Endothelial cell of umbilical vein (primary cell): Measurements from ENCODE around the gene SDHC. TPM values are rescaled to one million over a fixed set of nuclear protein-coding genes. Genes with fewer than 3 reads are reported as not detected.
"Not testable (repeated sequence)": the region's sequence is repeated elsewhere in the genome, so short reads cannot be mapped to it uniquely, and the experiment has no call there.

Experiments used
- BruUV-seq: library from RNA; stranded (reverse); fragments of 400-500 nt; replicated peaks from 2 replicates; lab custom pipeline; 2021; lab: Mats Ljungman, UMichigan
- CTCF ChIA-PET: fragments of 300-600, 350-600 bp; sonication (Branson Sonifier 250); formaldehyde crosslinking; loops from one replicate; lab custom pipeline; 2021; ENCODE audit warnings: antibody characterized with exemption, inconsistent platforms; lab: Charles Lee
- POLR2A ChIA-PET: fragments of 300-600, 350-600 bp; sonication (Branson Sonifier 250); formaldehyde crosslinking; loops from one replicate; lab custom pipeline; 2021; ENCODE audit warnings: antibody characterized with exemption, inconsistent platforms; lab: Charles Lee
- DNase-seq: peaks from one replicate; pipeline ENCODE4 v3.0.0-alpha.2; 2011; ENCODE audit warnings: low read depth, low spot score
- FAIRE-seq: peaks from 2 replicates; lab custom pipeline; 2011; peaks lifted over from hg19 to GRCh38; lab: Jason Lieb, UNC
- H2AFZ ChIP-seq: 2 replicates; pipeline ENCODE4 v1.6.0; 2012; ENCODE audit warnings: low read depth, low read length, control low read depth, inconsistent platforms
- H3K27ac ChIP-seq: 2 replicates; pipeline ENCODE4 v1.5.1; 2011; ENCODE audit warnings: low read depth, mild to moderate bottlenecking, control low read depth, low read length, moderate library complexity; ENCODE audit not compliant: insufficient read depth
- H3K27me3 ChIP-seq, 2 experiments: 2 replicates each; pipeline versions ENCODE4 v1.6.0 to v1.6.1; 2011; ENCODE audit warnings: low read length in 2 of 2, mixed read lengths in 1 of 2; ENCODE audit not compliant: control insufficient read depth in 2 of 2, insufficient read depth in 2 of 2
- H3K36me3 ChIP-seq, 2 experiments: 2 replicates in 1 of 2; 3 replicates in 1 of 2; pipeline ENCODE4 v1.5.1; 2011; ENCODE audit warnings: low read length in 2 of 2, mild to moderate bottlenecking in 1 of 2, moderate library complexity in 1 of 2; ENCODE audit not compliant: control insufficient read depth in 2 of 2, insufficient read depth in 2 of 2; ENCODE audit errors: extremely low read depth in 1 of 2
- H3K4me1 ChIP-seq: 3 replicates; pipeline ENCODE4 v1.5.1; 2011; ENCODE audit warnings: mild to moderate bottlenecking, low read length; ENCODE audit not compliant: control insufficient read depth, insufficient read depth; ENCODE audit errors: extremely low read depth
- H3K4me2 ChIP-seq: 2 replicates; pipeline ENCODE4 v1.6.1; 2011; ENCODE audit warnings: low read length, control low read depth, mixed read lengths; ENCODE audit not compliant: insufficient read depth
- H3K4me3 ChIP-seq, 3 experiments: fragments of 200-600 bp in 1 of 3; sonication (generic), shearing (Covaris generic) in 1 of 3; replicated peaks in 1 of 3; 2 replicates each; pipeline ENCODE4 v1.5.1; 2011 to 2016; ENCODE audit warnings: control low read depth in 3 of 3, low read length in 3 of 3, mild to moderate bottlenecking in 2 of 3, inconsistent platforms in 1 of 3, low read depth in 1 of 3, moderate library complexity in 1 of 3; ENCODE audit not compliant: insufficient read depth in 1 of 3
- H3K79me2 ChIP-seq: 2 replicates; pipeline ENCODE4 v1.6.0; 2012; ENCODE audit warnings: low read length, inconsistent platforms; ENCODE audit not compliant: control insufficient read depth, insufficient read depth
- H3K9ac ChIP-seq: replicated peaks from 2 replicates; pipeline ENCODE3; 2011; ENCODE audit warnings: low read length, control low read depth; ENCODE audit not compliant: insufficient read depth; ENCODE audit errors: extremely low read depth
- H3K9me1 ChIP-seq: replicated peaks from 3 replicates; pipeline ENCODE4 v1.6.0; 2011; ENCODE audit warnings: mild to moderate bottlenecking, low read length; ENCODE audit not compliant: control insufficient read depth, insufficient read depth; ENCODE audit errors: extremely low read depth
- H3K9me3 ChIP-seq: replicated peaks from 2 replicates; pipeline ENCODE4 v1.5.1; 2012; ENCODE audit warnings: low read length, inconsistent platforms; ENCODE audit not compliant: control insufficient read depth, insufficient read depth
- H4K20me1 ChIP-seq: replicated peaks from 2 replicates; pipeline ENCODE3; 2011; ENCODE audit warnings: mild to moderate bottlenecking, low read length; ENCODE audit not compliant: control insufficient read depth, insufficient read depth; ENCODE audit errors: extremely low read depth
- CTCF ChIP-seq, 2 donors: IDR thresholded peaks; 1 replicate in 1 of 2; 2 replicates in 1 of 2; pipeline ENCODE4 v1.5.1; 2011; ENCODE audit warnings: low read length in 2 of 2, mild to moderate bottlenecking in 2 of 2, moderate library complexity in 2 of 2, control low read depth in 1 of 2, inconsistent platforms in 1 of 2, low read depth in 1 of 2; ENCODE audit not compliant: insufficient read depth in 1 of 2; ENCODE audit errors: extremely low read depth in 1 of 2
- EZH2 ChIP-seq: IDR thresholded peaks from 2 replicates; pipeline ENCODE4 v1.6.1; 2012; ENCODE audit warnings: borderline replicate concordance, low read depth, mild to moderate bottlenecking, moderate library complexity, low read length, inconsistent platforms; ENCODE audit not compliant: severe bottlenecking
- FOS ChIP-seq: IDR thresholded peaks from 2 replicates; pipeline ENCODE4 v1.6.1; 2011; ENCODE audit warnings: mild to moderate bottlenecking, low read length, moderate library complexity, borderline replicate concordance; ENCODE audit not compliant: insufficient read depth
- GATA2 ChIP-seq: IDR thresholded peaks from 2 replicates; pipeline ENCODE4 v1.7.0; 2011; ENCODE audit warnings: low read depth, mild to moderate bottlenecking, moderate library complexity, mixed read lengths, low read length; ENCODE audit not compliant: insufficient read length, insufficient read depth
- JUN ChIP-seq: IDR thresholded peaks from 2 replicates; pipeline ENCODE4 v1.6.1; 2011; ENCODE audit warnings: borderline replicate concordance, low read depth; ENCODE audit not compliant: insufficient read length, insufficient read depth
- MAX ChIP-seq: IDR thresholded peaks from 2 replicates; pipeline ENCODE4 v1.6.1; 2011; ENCODE audit not compliant: insufficient read depth, insufficient read length
- MYC ChIP-seq: IDR thresholded peaks from one replicate; pipeline ENCODE4 v1.6.1; 2011; ENCODE audit warnings: mild to moderate bottlenecking, low read depth, low read length
- POLR2A ChIP-seq: IDR thresholded peaks from 2 replicates; pipeline ENCODE4 v1.6.1; 2012; ENCODE audit warnings: low read depth, mild to moderate bottlenecking, control low read depth, low read length
- POLR2AphosphoS5 ChIP-seq: IDR thresholded peaks from 2 replicates; pipeline ENCODE4 v1.6.1; 2012; ENCODE audit warnings: low read depth, mild to moderate bottlenecking, control low read depth, low read length, moderate library complexity; ENCODE audit not compliant: insufficient read depth
- dilution Hi-C: fragments of 300-500 bp; cut with MboI; formaldehyde crosslinking; loops from one replicate; pipeline ENCODE4 v1.15.0; 2019; ENCODE audit warnings: low sequenced_read_pairs; ENCODE audit not compliant: extremely low pct_ligation_motif_present
- intact Hi-C: fragments of 100-400 bp; cut with micrococcal nuclease; formaldehyde crosslinking; loops from one replicate; pipeline ENCODE4 v1.10.0; 2022
- polyA plus RNA-seq, 4 experiments: library from polyadenylated mRNA; depleted of rRNA in 3 of 4; stranded (reverse) in 3 of 4; unstranded in 1 of 4; fragments of >200 nt; gene quantifications; 2 replicates each; pipeline versions ENCODE4 v1.2.1 to v1.2.3, GENCODE V29; 2011 to 2012; ENCODE audit warnings: missing spikeins in 1 of 4
- total RNA-seq: library from RNA; stranded (reverse); gene quantifications from 2 replicates; pipeline ENCODE4 v1.2.3, GENCODE V29; 2021

Gene SDHC
- total and polyA plus RNA-seq, 2 donors (not counting 3 experiments of a cell fraction or from before 2014, with no cell fraction given) = 148 to 279 TPM

- Histone ChIP-seq H3K36me3 (no peaks in the 10 kb centered on the region), H3K79me2 (no peaks in the 10 kb centered on the region), H4K20me1 (no peaks in the 10 kb centered on the region), H3K27me3 (no peaks in the 10 kb centered on the region), H3K4me2 (peak overlapping the region; percentile 65), H3K27ac (peak overlapping the region; percentile 56), H3K4me1 (peaks cover 3% of the 10 kb centered on the region), H3K9ac (peak overlapping the region; percentile 79), H3K9me3 (no peaks in the 10 kb centered on the region), H3K9me1 (no peaks in the 10 kb centered on the region), H3K4me3 (peak overlapping the region; percentile 15 to 72 (median 64)), H2AFZ (peak overlapping the region; percentile 90)
- intact Hi-C loops (loop anchor here (1.0 to 10.0 kb wide), 2 partner anchors 9 to 54 kb away; no protein-coding TSS in a partner anchor), dilution Hi-C loops (no loop called here)
- DNase-seq = no peak
- POLR2A ChIA-PET = no interaction called here
- TF ChIP-seq CTCF (IDR thresholded peaks at IDR 0.05; ENCODE audit: extremely low read depth in 1 of 2, insufficient read depth in 1 of 2, low read depth in 1 of 2, low read length in 2 of 2) (no peak), MAX (no peak), FOS (no peak), POLR2AphosphoS5 (no peak), EZH2 (no peak), GATA2 (no peak), JUN (no peak), MYC (no peak), POLR2A (no peak)
- BruUV-seq = TSS peak; percentile 71
- no peak for FAIRE-seq
- CTCF ChIA-PET = interaction anchor here (1.3 to 1.7 kb wide), 3 partner anchors 9 to 193 kb away, joined by 3 to 5 read pairs (median 4); no protein-coding TSS in a partner anchor
These were observed 76.3 kb downstream of the SDHC start for GRCh38 chr1:161390559-161390858.

- H3K4me1 ChIP-seq, H3K9me1 ChIP-seq, H3K4me2 ChIP-seq, BruUV-seq, H3K27me3 ChIP-seq, H2AFZ ChIP-seq, H3K4me3 ChIP-seq, FAIRE-seq, H3K27ac ChIP-seq, H3K79me2 ChIP-seq, dilution Hi-C loops, DNase-seq, H4K20me1 ChIP-seq, H3K9me3 ChIP-seq, H3K9ac ChIP-seq, H3K36me3 ChIP-seq: not testable (repeated sequence)
- CTCF ChIA-PET = interaction anchor here (1.3 to 1.7 kb wide), 3 partner anchors 9 to 194 kb away, joined by 3 to 5 read pairs (median 4); no protein-coding TSS in a partner anchor
- intact Hi-C loops = loop anchor here (10.0 kb wide), 1 partner anchor 54 kb away; no protein-coding TSS in a partner anchor
- POLR2A ChIA-PET = interaction anchor here (0.7 kb wide), 1 partner anchor 9 kb away, joined by 4 read pairs; no protein-coding TSS in a partner anchor
These were observed 77.0 kb downstream of the SDHC start for GRCh38 chr1:161391136-161391535.
